PFSK-1 (cell line): Measurements from ENCODE around the gene HLA-DMB.

Experiments
- FOXP2 ChIP-seq: optimal IDR thresholded peaks from 2 replicates; pipeline ENCODE3; 2011; ENCODE audit warnings: borderline replicate concordance, control low read depth, inconsistent platforms; ENCODE audit not compliant: insufficient read depth; ENCODE audit errors: extremely low read length, extremely low read depth
- POLR2AphosphoS5 ChIP-seq: IDR thresholded peaks from 2 replicates; pipeline ENCODE4 v1.6.1; 2012; ENCODE audit warnings: low read depth, mild to moderate bottlenecking, control low read depth, low read length, moderate library complexity
- SIN3A ChIP-seq: IDR thresholded peaks from 2 replicates; pipeline ENCODE4 v1.6.1; 2012; ENCODE audit warnings: mild to moderate bottlenecking, low read length, moderate library complexity, borderline replicate concordance; ENCODE audit not compliant: insufficient read depth
- TAF1 ChIP-seq: IDR thresholded peaks from 2 replicates; pipeline ENCODE4 v1.6.1; 2012; ENCODE audit warnings: low read length, control low read depth, borderline replicate concordance; ENCODE audit not compliant: insufficient read depth
- TF ChIP-seq, protein P1 (sequence below), 2 experiments: IDR thresholded peaks; 2 replicates each; pipeline versions ENCODE4 v1.6.1 to v1.8.0; 2011 to 2012; ENCODE audit warnings: low read depth in 2 of 2, low read length in 2 of 2, control low read depth in 1 of 2, inconsistent platforms in 1 of 2, mild to moderate bottlenecking in 1 of 2, moderate library complexity in 1 of 2; ENCODE audit not compliant: insufficient read depth in 1 of 2

DNA sequence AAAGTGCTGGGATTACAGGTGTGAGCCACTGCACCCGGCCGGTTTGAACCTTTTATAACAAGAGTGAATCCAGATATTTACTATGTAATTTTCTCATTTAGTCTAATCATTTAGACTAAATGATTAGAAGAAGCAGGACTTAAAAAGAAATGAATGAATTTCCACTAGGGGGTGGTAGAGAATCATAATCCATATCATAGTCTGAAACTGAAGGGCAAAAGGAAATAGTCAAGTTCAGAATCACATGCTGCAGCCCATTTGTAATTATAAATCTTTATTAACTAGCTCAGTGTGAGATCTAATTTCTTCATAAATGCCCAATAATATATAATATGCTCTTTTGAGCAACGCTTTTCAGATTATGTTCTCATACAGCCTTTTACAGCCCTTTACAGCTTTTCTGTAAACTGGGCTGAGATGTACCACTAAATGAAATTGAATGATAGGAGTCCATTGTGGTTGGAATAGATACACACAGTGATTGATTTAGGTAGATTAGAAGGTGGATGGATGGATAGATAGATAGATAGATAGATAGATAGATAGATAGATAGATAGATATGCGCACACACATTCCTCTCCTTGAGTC is 55.0 kb downstream of the HLA-DMB start:
- no peak for TF ChIP-seq POLR2AphosphoS5
- no peak for TF ChIP-seq TAF1
- TF ChIP-seq, protein P1, sequence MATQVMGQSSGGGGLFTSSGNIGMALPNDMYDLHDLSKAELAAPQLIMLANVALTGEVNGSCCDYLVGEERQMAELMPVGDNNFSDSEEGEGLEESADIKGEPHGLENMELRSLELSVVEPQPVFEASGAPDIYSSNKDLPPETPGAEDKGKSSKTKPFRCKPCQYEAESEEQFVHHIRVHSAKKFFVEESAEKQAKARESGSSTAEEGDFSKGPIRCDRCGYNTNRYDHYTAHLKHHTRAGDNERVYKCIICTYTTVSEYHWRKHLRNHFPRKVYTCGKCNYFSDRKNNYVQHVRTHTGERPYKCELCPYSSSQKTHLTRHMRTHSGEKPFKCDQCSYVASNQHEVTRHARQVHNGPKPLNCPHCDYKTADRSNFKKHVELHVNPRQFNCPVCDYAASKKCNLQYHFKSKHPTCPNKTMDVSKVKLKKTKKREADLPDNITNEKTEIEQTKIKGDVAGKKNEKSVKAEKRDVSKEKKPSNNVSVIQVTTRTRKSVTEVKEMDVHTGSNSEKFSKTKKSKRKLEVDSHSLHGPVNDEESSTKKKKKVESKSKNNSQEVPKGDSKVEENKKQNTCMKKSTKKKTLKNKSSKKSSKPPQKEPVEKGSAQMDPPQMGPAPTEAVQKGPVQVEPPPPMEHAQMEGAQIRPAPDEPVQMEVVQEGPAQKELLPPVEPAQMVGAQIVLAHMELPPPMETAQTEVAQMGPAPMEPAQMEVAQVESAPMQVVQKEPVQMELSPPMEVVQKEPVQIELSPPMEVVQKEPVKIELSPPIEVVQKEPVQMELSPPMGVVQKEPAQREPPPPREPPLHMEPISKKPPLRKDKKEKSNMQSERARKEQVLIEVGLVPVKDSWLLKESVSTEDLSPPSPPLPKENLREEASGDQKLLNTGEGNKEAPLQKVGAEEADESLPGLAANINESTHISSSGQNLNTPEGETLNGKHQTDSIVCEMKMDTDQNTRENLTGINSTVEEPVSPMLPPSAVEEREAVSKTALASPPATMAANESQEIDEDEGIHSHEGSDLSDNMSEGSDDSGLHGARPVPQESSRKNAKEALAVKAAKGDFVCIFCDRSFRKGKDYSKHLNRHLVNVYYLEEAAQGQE (IDR thresholded peaks at IDR 0.05; ENCODE audit: insufficient read depth in 1 of 2, low read depth in 2 of 2, low read length in 2 of 2) = no peak
- TF ChIP-seq SIN3A = no peak
- TF ChIP-seq FOXP2 = no peak
